Psoas muscle (tissue), 8 donors: Measurements from ENCODE around the gene LRRIQ3. TPM values are rescaled to one million over a fixed set of nuclear protein-coding genes. Genes with fewer than 3 reads are reported as not detected.

Experiments used
- ATAC-seq, 4 donors: fragments of 200-7000 bp; cut with Tn5 transposase; one replicate each; pipeline ENCODE4 v1.9.1; 2020; ENCODE audit warnings: moderate library complexity in 3 of 4, mild to moderate bottlenecking in 2 of 4
- DNase-seq, 2 donors: peaks; one replicate each; pipeline ENCODE4 v3.0.0-alpha.2; 2020
- H3K27ac ChIP-seq: fragments of 200-600 bp; one replicate; pipeline ENCODE4 v1.8.0; 2022
- H3K27me3 ChIP-seq, 3 donors: fragments of 200-600 bp in 1 of 3; one replicate each; pipeline versions ENCODE4 v1.6.1 to v1.8.0; 2013 to 2022; ENCODE audit warnings: low read length in 2 of 3, mild to moderate bottlenecking in 2 of 3, moderate library complexity in 1 of 3; ENCODE audit not compliant: insufficient read depth in 3 of 3
- H3K36me3 ChIP-seq, 2 donors: fragments of 200-600 bp in 1 of 2; one replicate each; pipeline versions ENCODE4 v1.6.1 to v1.8.0; 2013 to 2022; ENCODE audit warnings: low read depth in 1 of 2, mild to moderate bottlenecking in 1 of 2, moderate library complexity in 1 of 2; ENCODE audit not compliant: insufficient read depth in 1 of 2
- H3K4me1 ChIP-seq: fragments of 200-600 bp; one replicate; pipeline ENCODE4 v1.8.0; 2022
- H3K4me3 ChIP-seq: fragments of 200-600 bp; one replicate; pipeline ENCODE4 v1.8.0; 2022; ENCODE audit warnings: mild to moderate bottlenecking
- H3K9me3 ChIP-seq: fragments of 200-600 bp; one replicate; pipeline ENCODE4 v1.8.0; 2022
- CTCF ChIP-seq: fragments of 200-600 bp; IDR thresholded peaks from one replicate; pipeline ENCODE4 v1.8.0; 2022; ENCODE audit warnings: antibody characterized with exemption
- WGBS, 3 donors: extraction: QIAGEN DNeasy Blood & Tissue Kit; methylation state at CpG; one replicate each; pipeline versions ENCODE4 v1.1.6 to v1.1.7; 2013; 5-methylcytosine and 5-hydroxymethylcytosine counted together
- intact Hi-C, 2 donors: fragments of 100-400 bp; cut with DNase I; formaldehyde crosslinking; loops; one replicate each; pipeline versions ENCODE4 v1.11.0 to v1.14.2; 2022
- polyA plus RNA-seq, 3 donors: library from polyadenylated mRNA; stranded (reverse); fragments of 200-250 nt; gene quantifications; one replicate each; pipeline ENCODE4 v1.2.3, GENCODE V29; 2013
- total RNA-seq, 4 donors: library from RNA; stranded (reverse); fragmentation: NEBNext Ultra II Directional in 2 of 4; extraction: Animal tissue kit (Norgen Biotek cat#: 25700) in 2 of 4; gene quantifications; one replicate each; pipeline versions ENCODE4 v1.2.1 to v1.2.4, GENCODE V29; 2021 to 2023
- donor health status: healthy with polysubstance abuse.
- donor health status: DM: no; HTN: no; CAD: no; lungs with moderate emphysema.
- donor health status: Bipolar disorder and iron deficiency.
- donor health status: healthy.
- donor health status: DM: yes; HTN: yes; CAD: no.
- donor health status: DM: no; HTN: no; CAD: no.
- donor health status: DM: no; HTN: no; CAD: no.
- donor health status: DM: yes; HTN: yes; CAD: no.

LRRIQ3 gene
- total and polyA plus RNA-seq, 7 donors = 0.19 to 1.3 (median 0.45) TPM

GRCh38 chr1:74091371-74091770 lies 106.6 kb downstream of the LRRIQ3 start:
- H3K9me3 ChIP-seq = peaks cover 19% of the 10 kb centered on the region
- DNase-seq = no peak
- no peaks in the 10 kb centered on the region for H3K4me1 ChIP-seq
- no peaks in the 10 kb centered on the region for H3K36me3 ChIP-seq
- no peak for ATAC-seq
- no peak overlapping the region for H3K27ac ChIP-seq
- 78 to 87% (median 81%) methylated on average over 1 of the region's 1 CpG for WGBS, 3 donors
- no peaks in the 10 kb centered on the region for H3K27me3 ChIP-seq
- TF ChIP-seq CTCF = no peak
- intact Hi-C loops = no loop called here
- no peak overlapping the region for H3K4me3 ChIP-seq

GRCh38 chr1:74083128-74083527 lies 114.8 kb downstream of the LRRIQ3 start:
- H3K4me3 ChIP-seq = no peak overlapping the region
- no peaks in the 10 kb centered on the region for H3K36me3 ChIP-seq
- ATAC-seq (no peak), DNase-seq (no peak)
- no peaks in the 10 kb centered on the region for H3K27me3 ChIP-seq
- TF ChIP-seq CTCF = no peak
- H3K27ac ChIP-seq = no peak overlapping the region
- no peaks in the 10 kb centered on the region for H3K4me1 ChIP-seq
- intact Hi-C loops = no loop called here
- H3K9me3 ChIP-seq = no peaks in the 10 kb centered on the region
- WGBS, 3 donors = 86 to 89% (median 89%) methylated on average over 1 of the region's 1 CpG

- H3K27me3 ChIP-seq = no peaks in the 10 kb centered on the region
- no peak overlapping the region for H3K27ac ChIP-seq
- intact Hi-C loops = no loop called here
- TF ChIP-seq CTCF = no peak
- no peaks in the 10 kb centered on the region for H3K9me3 ChIP-seq
- no peaks in the 10 kb centered on the region for H3K36me3 ChIP-seq
- DNase-seq (no peak), ATAC-seq (no peak)
- no peak overlapping the region for H3K4me3 ChIP-seq
- H3K4me1 ChIP-seq = no peaks in the 10 kb centered on the region
Observed at GRCh38 chr1:74065081-74065480, 132.9 kb downstream of the LRRIQ3 start.

GRCh38 chr1:74057719-74058118 lies 140.3 kb downstream of the LRRIQ3 start:
- no peaks in the 10 kb centered on the region for H3K4me1 ChIP-seq
- H3K27me3 ChIP-seq = no peaks in the 10 kb centered on the region
- no peaks in the 10 kb centered on the region for H3K36me3 ChIP-seq
- H3K9me3 ChIP-seq = peaks cover 4% of the 10 kb centered on the region
- no peak for DNase-seq
- TF ChIP-seq CTCF = no peak
- no peak overlapping the region for H3K27ac ChIP-seq
- intact Hi-C loops = no loop called here
- ATAC-seq = no peak
- H3K4me3 ChIP-seq = no peak overlapping the region

GRCh38 chr1:74053407-74053806 lies 144.6 kb downstream of the LRRIQ3 start:
- 39 to 58% (median 50%) methylated on average over 1 of the region's 1 CpG for whole genome bisulfite sequencing, 3 donors
- H3K27me3 ChIP-seq = no peaks in the 10 kb centered on the region
- intact Hi-C loops = no loop called here
- H3K27ac ChIP-seq = no peak overlapping the region
- H3K36me3 ChIP-seq = no peaks in the 10 kb centered on the region
- no peak for TF ChIP-seq CTCF
- no peak overlapping the region for H3K4me3 ChIP-seq
- no peaks in the 10 kb centered on the region for H3K4me1 ChIP-seq
- ATAC-seq (no peak), DNase-seq (no peak)
- H3K9me3 ChIP-seq = peaks cover 4% of the 10 kb centered on the region
